Naive thymus-derived CD8-positive, alpha-beta T cell (primary cell): ENCODE results near the gene WNT16. TPM values are rescaled to one million over a fixed set of nuclear protein-coding genes. Genes with fewer than 3 reads are reported as not detected.

Experiments
- ATAC-seq, 2 donors: fragments of 150-1000 bp; cut with Tn5 transposase in 1 of 2; sonication (Bioruptor Pico), chemical (Tn5 transposase) in 1 of 2; 1 replicate in 1 of 2; 2 replicates in 1 of 2; pipeline ENCODE4 v1.10.0; 2021; ENCODE audit warnings: mild to moderate bottlenecking in 2 of 2, moderate library complexity in 2 of 2
- POLR2A ChIA-PET: fragments of 350-600 bp; sonication (Branson Sonifier 250); formaldehyde crosslinking; loops from one replicate; lab custom pipeline; 2021; ENCODE audit warnings: antibody characterized with exemption; lab: Charles Lee
- DNase-seq, 10 donors: peaks; one replicate each; pipeline versions ENCODE4 v3.0.0 to v3.0.0-alpha.2; 2020 to 2022
- H3K27ac Mint-ChIP-seq, 10 donors: one replicate each; pipeline ENCODE4 v1.8.0; 2020 to 2022; ENCODE audit warnings: mild to moderate bottlenecking in 10 of 10, mixed read lengths in 10 of 10, moderate library complexity in 4 of 10, inconsistent platforms in 1 of 10
- H3K27me3 Mint-ChIP-seq, 5 donors: one replicate each; pipeline ENCODE4 v1.8.0; 2021 to 2022; ENCODE audit warnings: mixed read lengths in 5 of 5
- H3K36me3 Mint-ChIP-seq, 3 donors: one replicate each; pipeline ENCODE4 v1.8.0; 2020 to 2022; ENCODE audit warnings: mixed read lengths in 3 of 3, mild to moderate bottlenecking in 2 of 3, inconsistent platforms in 1 of 3
- H3K4me1 Mint-ChIP-seq, 4 donors: one replicate each; pipeline ENCODE4 v1.8.0; 2021 to 2022; ENCODE audit warnings: mixed read lengths in 4 of 4
- H3K4me3 Mint-ChIP-seq, 10 donors: one replicate each; pipeline ENCODE4 v1.8.0; 2020 to 2022; ENCODE audit warnings: mild to moderate bottlenecking in 10 of 10, mixed read lengths in 10 of 10, moderate library complexity in 6 of 10, inconsistent platforms in 1 of 10
- H3K9me3 Mint-ChIP-seq, 9 donors: one replicate each; pipeline ENCODE4 v1.8.0; 2020 to 2022; ENCODE audit warnings: mixed read lengths in 9 of 9, mild to moderate bottlenecking in 3 of 9, inconsistent platforms in 1 of 9, moderate library complexity in 1 of 9
- polyA plus RNA-seq, 3 donors: library from polyadenylated mRNA; unstranded; fragments of 300-500 nt; fragmentation: Illumina TruSeq; gene quantifications; one replicate each; pipeline ENCODE4 v1.2.3, GENCODE V29; 2021
- total RNA-seq, 8 experiments: library from RNA in 2 of 8; stranded (reverse) in 2 of 8; gene quantifications; one replicate each; pipeline ENCODE4 v1.2.3 and lab custom pipeline; 2021 to 2026

The WNT16 gene
- total and polyA plus RNA-seq, 5 experiments from 2014 or later, result 0.19 to 0.21 TPM; not detected in 3

DNA sequence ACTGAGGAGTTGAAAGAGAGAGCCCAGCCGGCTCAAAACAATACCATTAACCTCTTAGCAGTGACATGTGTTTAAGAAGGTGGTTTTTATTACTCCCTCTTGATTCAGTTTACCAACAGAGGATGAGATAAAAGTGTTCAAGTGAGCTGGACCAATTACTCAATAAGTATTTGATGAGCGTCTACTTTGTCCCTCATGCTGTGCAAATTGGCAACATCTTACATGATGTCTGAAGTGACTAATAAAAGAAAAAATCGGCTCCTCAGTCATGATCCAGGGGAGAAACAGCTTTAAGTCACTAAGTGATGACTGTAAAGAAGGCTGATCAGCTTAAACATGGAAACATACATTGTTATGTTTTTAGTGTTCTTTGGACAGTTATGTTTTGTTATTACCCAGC lies 7.8 kb downstream of the WNT16 start:
- POLR2A ChIA-PET, result no interaction called here
- no peak overlapping the region for H3K27ac Mint-ChIP-seq

GRCh38 chr7:121337398-121337797 lies 8.6 kb downstream of the WNT16 start:
- no peak overlapping the region for H3K4me3 Mint-ChIP-seq
- peaks cover 0 to 15% (median 7%) of the 10 kb centered on the region in 5 donors for H3K27me3 Mint-ChIP-seq
- no peak overlapping the region for H3K27ac Mint-ChIP-seq
- DNase-seq (no peak), ATAC-seq (no peak)
- no peaks in the 10 kb centered on the region for H3K9me3 Mint-ChIP-seq
- peaks cover 0 to 6% (median 5%) of the 10 kb centered on the region in 3 donors for H3K36me3 Mint-ChIP-seq
- peaks cover 0 to 4% (median 0%) of the 10 kb centered on the region in 4 donors for H3K4me1 Mint-ChIP-seq
- POLR2A ChIA-PET, result no interaction called here

More for the DNA sequence above, 7.8 kb downstream of the WNT16 start:
- Mint-ChIP-seq H3K4me3 (no peak overlapping the region), H3K9me3 (no peaks in the 10 kb centered on the region), H3K4me1 (peaks cover 0 to 4% (median 0%) of the 10 kb centered on the region in 4 donors), H3K36me3 (peaks cover 0 to 3% (median 3%) of the 10 kb centered on the region in 3 donors), H3K27me3 (peaks cover 2 to 20% (median 10%) of the 10 kb centered on the region in 5 donors)
- DNase-seq, result no peak
- no peak for ATAC-seq

DNA sequence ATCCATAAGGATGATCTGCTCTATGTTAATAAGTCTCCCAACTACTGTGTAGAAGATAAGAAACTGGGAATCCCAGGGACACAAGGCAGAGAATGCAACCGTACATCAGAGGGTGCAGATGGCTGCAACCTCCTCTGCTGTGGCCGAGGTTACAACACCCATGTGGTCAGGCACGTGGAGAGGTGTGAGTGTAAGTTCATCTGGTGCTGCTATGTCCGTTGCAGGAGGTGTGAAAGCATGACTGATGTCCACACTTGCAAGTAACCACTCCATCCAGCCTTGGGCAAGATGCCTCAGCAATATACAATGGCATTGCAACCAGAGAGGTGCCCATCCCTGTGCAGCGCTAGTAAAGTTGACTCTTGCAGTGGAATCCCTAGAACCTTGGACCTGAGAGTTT lies 10.3 kb downstream of the WNT16 start:
- Mint-ChIP-seq H3K36me3 (peaks cover 0 to 9% (median 9%) of the 10 kb centered on the region in 3 donors), H3K4me1 (peaks cover 0 to 4% (median 0%) of the 10 kb centered on the region in 4 donors), H3K9me3 (no peaks in the 10 kb centered on the region), H3K27ac (no peak overlapping the region), H3K27me3 (peaks cover 0 to 14% (median 7%) of the 10 kb centered on the region in 5 donors), H3K4me3 (no peak overlapping the region)
- POLR2A ChIA-PET, result no interaction called here
- DNase-seq (no peak), ATAC-seq (no peak)

- POLR2A ChIA-PET, result no interaction called here
- Mint-ChIP-seq H3K27ac (peak overlapping the region in 1 of 10 donors; percentile 21), H3K36me3 (peaks cover 0 to 15% (median 11%) of the 10 kb centered on the region in 3 donors), H3K27me3 (no peaks in the 10 kb centered on the region), H3K4me1 (peaks cover 0 to 4% (median 0%) of the 10 kb centered on the region in 4 donors), H3K4me3 (no peak overlapping the region), H3K9me3 (no peaks in the 10 kb centered on the region)
- no peak for DNase-seq
- ATAC-seq, result no peak
These were observed 13.1 kb downstream of the WNT16 start for GRCh38 chr7:121341933-121342332.

GRCh38 chr7:121342631-121343030 lies 13.8 kb downstream of the WNT16 start:
- no peaks in the 10 kb centered on the region for H3K9me3 Mint-ChIP-seq
- POLR2A ChIA-PET, result no interaction called here
- H3K27me3 Mint-ChIP-seq, result no peaks in the 10 kb centered on the region
- H3K36me3 Mint-ChIP-seq, result peaks cover 0 to 21% (median 17%) of the 10 kb centered on the region in 3 donors
- H3K4me1 Mint-ChIP-seq, result peaks cover 0 to 4% (median 0%) of the 10 kb centered on the region in 4 donors
- no peak for ATAC-seq
- DNase-seq, result no peak
- no peak overlapping the region for H3K4me3 Mint-ChIP-seq
- H3K27ac Mint-ChIP-seq, result no peak overlapping the region

GRCh38 chr7:121343302-121343701 lies 14.5 kb downstream of the WNT16 start:
- no peaks in the 10 kb centered on the region for H3K9me3 Mint-ChIP-seq
- H3K4me3 Mint-ChIP-seq, result no peak overlapping the region
- H3K36me3 Mint-ChIP-seq, result peaks cover 0 to 21% (median 17%) of the 10 kb centered on the region in 3 donors
- no peaks in the 10 kb centered on the region for H3K27me3 Mint-ChIP-seq
- ATAC-seq (no peak), DNase-seq (no peak)
- H3K4me1 Mint-ChIP-seq, result peaks cover 0 to 4% (median 0%) of the 10 kb centered on the region in 4 donors
- POLR2A ChIA-PET, result no interaction called here
- H3K27ac Mint-ChIP-seq, result no peak overlapping the region

- POLR2A ChIA-PET, result no interaction called here
- no peak overlapping the region for H3K27ac Mint-ChIP-seq
These were observed 15.3 kb downstream of the WNT16 start for GRCh38 chr7:121344093-121344492.

DNA sequence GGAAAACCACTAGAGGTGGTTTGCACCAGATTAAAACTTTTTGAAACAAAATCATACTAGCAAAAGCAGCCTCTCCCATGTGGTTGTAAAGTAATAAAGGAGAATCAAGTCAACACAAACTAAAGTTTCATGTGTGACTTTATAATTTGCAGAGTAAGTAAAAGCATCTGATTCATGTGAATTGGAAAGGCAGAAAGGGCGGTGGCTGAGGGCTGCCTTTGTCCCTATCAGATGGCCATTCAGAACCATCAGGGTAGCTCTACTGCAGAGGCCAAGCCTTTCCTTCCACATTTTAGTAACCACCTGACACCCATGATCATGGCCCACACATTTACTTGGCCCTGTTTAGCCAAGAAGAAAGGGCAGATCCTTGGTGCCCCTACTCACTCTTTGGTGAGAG lies 15.7 kb downstream of the WNT16 start:
- Mint-ChIP-seq H3K4me1 (no peaks in the 10 kb centered on the region), H3K9me3 (no peaks in the 10 kb centered on the region), H3K27ac (no peak overlapping the region), H3K36me3 (peaks cover 0 to 19% (median 14%) of the 10 kb centered on the region in 3 donors), H3K4me3 (no peak overlapping the region), H3K27me3 (no peaks in the 10 kb centered on the region)
- ATAC-seq, result no peak
- POLR2A ChIA-PET, result no interaction called here
- DNase-seq, result no peak

More at GRCh38 chr7:121344093-121344492, 15.3 kb downstream of the WNT16 start:
- DNase-seq, result no peak
- Mint-ChIP-seq H3K27me3 (no peaks in the 10 kb centered on the region), H3K36me3 (peaks cover 0 to 19% (median 14%) of the 10 kb centered on the region in 3 donors), H3K9me3 (no peaks in the 10 kb centered on the region), H3K4me1 (no peaks in the 10 kb centered on the region), H3K4me3 (no peak overlapping the region)
- no peak for ATAC-seq

DNA sequence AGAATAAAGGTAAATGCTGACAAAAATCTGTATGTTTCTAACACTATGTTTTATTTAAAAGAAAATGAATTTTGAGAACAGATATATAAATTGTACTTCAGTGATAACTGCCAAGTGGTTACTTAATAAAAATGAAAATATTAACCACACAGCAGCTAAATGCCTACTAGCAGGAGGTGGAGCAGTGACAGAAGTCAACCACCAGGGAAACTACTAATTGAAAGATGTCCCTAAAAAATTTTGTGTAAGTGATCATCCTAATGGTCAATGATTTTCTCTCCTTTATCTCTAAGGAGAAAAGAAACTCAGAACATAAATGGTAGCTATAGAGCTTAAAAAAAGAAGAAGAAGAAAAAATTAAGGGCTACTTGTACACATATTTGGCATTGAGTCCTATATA lies 22.9 kb downstream of the WNT16 start:
- Mint-ChIP-seq H3K9me3 (no peaks in the 10 kb centered on the region), H3K36me3 (peaks cover 0 to 63% (median 21%) of the 10 kb centered on the region in 3 donors), H3K4me1 (no peaks in the 10 kb centered on the region), H3K27ac (no peak overlapping the region), H3K4me3 (no peak overlapping the region), H3K27me3 (no peaks in the 10 kb centered on the region)
- DNase-seq (no peak), ATAC-seq (no peak)
- POLR2A ChIA-PET, result no interaction called here

- Mint-ChIP-seq H3K27me3 (no peaks in the 10 kb centered on the region), H3K4me1 (no peaks in the 10 kb centered on the region), H3K4me3 (no peak overlapping the region), H3K9me3 (no peaks in the 10 kb centered on the region), H3K36me3 (peaks cover 0 to 64% (median 21%) of the 10 kb centered on the region in 3 donors), H3K27ac (no peak overlapping the region)
- POLR2A ChIA-PET, result no interaction called here
- no peak for DNase-seq
- no peak for ATAC-seq
These were observed 23.5 kb downstream of the WNT16 start for GRCh38 chr7:121352323-121352722.

GRCh38 chr7:121355574-121355973 lies 26.8 kb downstream of the WNT16 start:
- H3K9me3 Mint-ChIP-seq, result no peaks in the 10 kb centered on the region
- no peak overlapping the region for H3K4me3 Mint-ChIP-seq
- POLR2A ChIA-PET, result no interaction called here
- H3K27me3 Mint-ChIP-seq, result no peaks in the 10 kb centered on the region
- peak overlapping the region in 2 of 10 donors; percentile 43 to 74 for H3K27ac Mint-ChIP-seq
- peaks cover 0 to 1% (median 0%) of the 10 kb centered on the region in 4 donors for H3K4me1 Mint-ChIP-seq
- ATAC-seq (no peak), DNase-seq (no peak)
- H3K36me3 Mint-ChIP-seq, result peaks cover 0 to 75% (median 21%) of the 10 kb centered on the region in 3 donors

DNA sequence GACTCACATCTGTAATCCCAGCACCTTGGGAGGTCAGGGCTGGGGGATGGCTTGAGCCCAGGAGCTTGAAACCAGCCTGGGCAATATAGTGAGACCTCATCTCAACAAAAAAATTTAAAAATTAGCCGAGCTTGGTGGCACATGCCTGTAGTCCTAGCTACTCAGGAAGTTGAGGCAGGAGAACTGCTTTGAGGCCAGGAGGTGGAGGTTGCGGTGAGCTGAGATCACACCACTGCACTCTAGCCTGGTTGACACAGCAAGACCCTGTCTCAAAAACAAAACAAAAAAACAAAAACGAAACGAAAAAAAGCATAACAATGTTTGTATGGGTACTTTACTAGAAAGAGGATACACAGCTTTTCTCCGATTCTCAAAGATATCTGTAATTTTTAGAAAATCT lies 31.8 kb downstream of the WNT16 start:
- ATAC-seq, result no peak
- Mint-ChIP-seq H3K27me3 (no peaks in the 10 kb centered on the region), H3K27ac (peak overlapping the region in 2 of 10 donors; percentile 8 to 55), H3K36me3 (peaks cover 0 to 65% (median 28%) of the 10 kb centered on the region in 3 donors), H3K4me3 (peak overlapping the region in 1 of 10 donors; percentile 30), H3K9me3 (no peaks in the 10 kb centered on the region), H3K4me1 (peaks cover 0 to 7% (median 0%) of the 10 kb centered on the region in 4 donors)
- no peak for DNase-seq
- POLR2A ChIA-PET, result no interaction called here

- no peaks in the 10 kb centered on the region for H3K9me3 Mint-ChIP-seq
- DNase-seq, result peak in 5 of 10 donors; percentile 9 to 60 (median 57)
- ATAC-seq, result no peak
- H3K4me3 Mint-ChIP-seq, result no peak overlapping the region
- POLR2A ChIA-PET, result interaction anchor here (1.2 to 2.3 kb wide), 2 partner anchors 29 to 178 kb away, joined by 5 to 10 read pairs; partner anchors contain the start of gene FAM3C
- H3K27me3 Mint-ChIP-seq, result no peaks in the 10 kb centered on the region
- peaks cover 0 to 47% (median 9%) of the 10 kb centered on the region in 3 donors for H3K36me3 Mint-ChIP-seq
- peaks cover 0 to 46% (median 4%) of the 10 kb centered on the region in 4 donors for H3K4me1 Mint-ChIP-seq
- peak overlapping the region in 2 of 10 donors; percentile 58 to 90 for H3K27ac Mint-ChIP-seq
These were observed 38.1 kb downstream of the WNT16 start for GRCh38 chr7:121366852-121367431.
